HG03520 (cell line): ENCODE results near the gene UNK.
"Not testable (repeated sequence)": the region's sequence is repeated elsewhere in the genome, so short reads cannot be mapped to it uniquely, and the experiment has no call there.

Experiments
- ATAC-seq: cut with Tn5 transposase; IDR thresholded peaks from one replicate; pipeline ENCODE4 v1.9.1; 2021; ENCODE audit warnings: mild to moderate bottlenecking, moderate library complexity; ENCODE audit not compliant: unreplicated experiment

Gene UNK

GRCh38 chr17:75846692-75847613 is 62.3 kb downstream of the UNK start:
- no peak for ATAC-seq

DNA sequence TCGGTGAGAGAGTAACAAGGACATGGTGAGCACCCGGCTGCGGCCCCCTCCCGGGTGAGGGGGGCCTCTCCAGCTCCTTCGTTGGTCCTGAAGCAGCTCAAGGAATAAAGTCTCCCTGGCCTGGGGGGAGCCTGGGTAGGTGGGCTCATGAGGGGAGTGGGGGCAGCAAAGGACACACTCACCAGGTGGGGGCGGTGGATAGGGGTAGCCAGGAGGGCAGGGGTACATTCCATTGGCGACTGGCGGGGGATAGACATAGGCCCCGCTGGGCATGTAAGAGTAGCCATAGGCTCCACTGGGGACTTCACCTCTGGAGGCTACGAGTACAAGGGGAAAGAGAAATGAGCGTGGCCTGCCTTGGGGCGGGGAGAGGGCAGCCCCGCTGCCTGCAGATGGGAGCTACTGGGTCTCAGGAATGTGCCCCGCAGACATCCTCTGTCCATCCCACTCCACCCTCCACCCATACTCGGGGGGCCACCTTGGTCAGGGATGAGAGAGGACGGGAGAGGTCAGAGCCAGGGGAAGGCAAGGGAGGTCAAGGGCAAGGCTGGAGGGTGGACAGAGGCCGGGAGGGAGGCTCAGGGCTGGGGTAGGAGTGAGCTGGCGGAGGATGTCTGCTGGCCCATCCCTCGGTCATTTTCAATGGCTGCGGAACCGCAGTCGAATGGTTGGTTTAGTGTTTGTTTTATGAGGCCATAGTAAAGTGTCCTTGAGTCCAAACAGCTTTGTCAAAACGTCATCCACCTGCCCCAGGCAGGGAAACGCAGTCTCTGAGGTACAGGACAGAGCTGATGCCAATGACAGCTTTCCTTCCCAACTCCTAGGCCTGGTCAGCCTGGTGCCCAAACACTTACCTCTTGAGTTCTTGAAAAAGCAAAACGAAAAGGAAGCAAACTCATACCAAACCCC is 63.3 kb downstream of the UNK start:
- no peak for ATAC-seq

- ATAC-seq: no peak
Observed at GRCh38 chr17:75848523-75849278, 64.1 kb downstream of the UNK start.

DNA sequence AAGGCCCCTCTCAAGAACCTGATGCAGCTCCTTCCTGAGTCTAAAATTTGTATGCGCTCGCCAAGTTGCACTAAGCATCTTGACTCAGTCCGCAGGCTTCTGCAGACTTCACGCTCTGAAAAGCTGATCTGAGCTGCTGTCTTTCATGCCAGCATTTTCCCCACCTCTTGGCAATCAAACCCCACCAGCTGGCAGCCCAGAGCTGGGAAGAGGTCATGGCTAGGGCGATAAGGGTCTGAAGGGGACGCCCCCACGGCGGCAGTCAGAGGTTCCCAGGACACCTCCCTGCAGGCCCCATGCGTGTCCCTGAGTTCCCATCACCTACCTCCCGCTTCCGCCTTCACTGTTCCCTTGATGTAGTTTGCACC is 64.7 kb downstream of the UNK start:
- ATAC-seq: no peak

DNA sequence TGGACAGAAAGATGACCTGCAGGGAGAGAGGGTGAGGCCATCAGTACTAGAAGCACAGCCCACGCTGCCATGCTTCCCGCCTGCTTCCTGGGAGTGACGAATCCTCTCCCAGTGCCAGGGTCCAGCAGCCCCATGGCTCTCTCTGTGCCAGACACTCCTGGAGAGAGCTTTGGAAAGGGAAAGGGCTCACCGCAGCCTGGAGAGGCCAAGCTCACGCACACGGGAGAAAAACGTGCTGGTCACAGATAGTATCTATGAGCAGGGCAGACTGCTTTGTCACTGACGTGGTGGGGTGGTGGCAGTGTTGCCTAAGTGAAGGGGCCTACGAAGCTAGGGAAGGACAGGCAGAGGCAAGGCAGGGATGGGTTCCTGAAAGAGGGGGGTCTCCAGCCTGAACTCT is 65.1 kb downstream of the UNK start:
- ATAC-seq: no peak

- no peak for ATAC-seq
Observed at GRCh38 chr17:75850928-75851692, 66.5 kb downstream of the UNK start.

DNA sequence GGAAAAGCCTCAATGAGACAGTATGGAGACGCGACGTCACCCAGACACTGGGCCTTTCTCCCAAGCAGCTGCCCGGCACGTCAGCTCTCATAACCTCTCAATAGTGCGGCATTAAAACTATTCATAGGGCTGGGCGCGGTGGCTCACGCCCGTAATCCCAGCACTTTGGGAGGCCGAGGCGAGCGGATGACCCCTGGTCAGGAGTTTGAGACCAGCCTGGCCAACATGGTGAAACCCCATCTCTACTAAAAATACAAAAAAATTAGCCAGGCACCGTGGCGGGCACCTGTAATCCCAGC is 67.0 kb downstream of the UNK start:
- not testable (repeated sequence) for ATAC-seq

DNA sequence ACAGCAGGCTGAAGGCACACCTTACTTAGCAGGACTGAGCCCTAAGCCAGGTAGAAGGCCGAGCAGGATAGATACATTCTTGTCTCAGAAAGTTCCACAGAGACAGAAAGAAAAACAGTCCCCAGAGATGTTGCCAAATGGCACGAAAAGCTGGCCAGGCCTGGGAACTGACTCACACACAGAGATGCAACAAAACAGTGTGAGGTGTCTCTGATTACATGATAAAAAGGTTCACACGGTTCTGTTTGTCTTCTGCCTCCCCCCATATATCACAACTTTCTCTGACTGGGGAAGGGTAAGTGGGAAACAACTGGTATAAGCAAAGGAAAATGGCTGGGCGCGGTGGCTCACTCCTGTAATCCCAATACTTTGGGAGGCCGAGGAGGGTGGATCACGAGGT is 68.8 kb downstream of the UNK start:
- no peak for ATAC-seq

DNA sequence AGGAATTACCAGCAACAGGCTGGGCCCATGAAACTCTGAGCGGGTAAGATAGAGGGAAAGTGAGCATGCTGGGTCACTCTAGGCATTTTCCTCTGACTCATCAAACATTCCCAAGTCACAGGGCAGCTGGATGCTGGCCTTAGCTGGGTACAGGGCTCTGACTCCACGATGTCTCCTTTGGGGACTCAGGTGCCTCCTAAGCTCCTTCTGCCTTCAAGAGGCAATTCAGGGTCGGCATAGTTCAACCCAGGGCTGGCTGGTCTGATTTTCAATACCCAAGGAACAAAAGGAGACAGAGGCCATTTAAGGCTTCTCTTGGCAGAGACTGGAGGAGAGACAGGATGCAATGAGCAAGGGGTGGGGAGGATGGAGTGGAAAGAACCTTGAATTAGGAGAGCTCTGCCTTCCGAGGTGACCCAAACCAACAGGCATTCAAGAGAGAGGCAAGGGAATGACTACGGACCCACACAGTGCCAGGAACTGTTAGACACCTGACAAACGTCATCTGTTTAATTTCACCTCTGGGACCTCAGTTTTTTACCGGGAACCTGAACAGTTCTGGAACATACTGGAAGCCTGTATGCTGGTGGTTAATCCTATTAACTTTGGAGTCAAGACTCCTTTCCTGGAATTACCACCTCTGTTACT is 69.6 kb downstream of the UNK start:
- ATAC-seq: no peak

GRCh38 chr17:75854881-75855309 is 70.3 kb downstream of the UNK start:
- no peak for ATAC-seq

DNA sequence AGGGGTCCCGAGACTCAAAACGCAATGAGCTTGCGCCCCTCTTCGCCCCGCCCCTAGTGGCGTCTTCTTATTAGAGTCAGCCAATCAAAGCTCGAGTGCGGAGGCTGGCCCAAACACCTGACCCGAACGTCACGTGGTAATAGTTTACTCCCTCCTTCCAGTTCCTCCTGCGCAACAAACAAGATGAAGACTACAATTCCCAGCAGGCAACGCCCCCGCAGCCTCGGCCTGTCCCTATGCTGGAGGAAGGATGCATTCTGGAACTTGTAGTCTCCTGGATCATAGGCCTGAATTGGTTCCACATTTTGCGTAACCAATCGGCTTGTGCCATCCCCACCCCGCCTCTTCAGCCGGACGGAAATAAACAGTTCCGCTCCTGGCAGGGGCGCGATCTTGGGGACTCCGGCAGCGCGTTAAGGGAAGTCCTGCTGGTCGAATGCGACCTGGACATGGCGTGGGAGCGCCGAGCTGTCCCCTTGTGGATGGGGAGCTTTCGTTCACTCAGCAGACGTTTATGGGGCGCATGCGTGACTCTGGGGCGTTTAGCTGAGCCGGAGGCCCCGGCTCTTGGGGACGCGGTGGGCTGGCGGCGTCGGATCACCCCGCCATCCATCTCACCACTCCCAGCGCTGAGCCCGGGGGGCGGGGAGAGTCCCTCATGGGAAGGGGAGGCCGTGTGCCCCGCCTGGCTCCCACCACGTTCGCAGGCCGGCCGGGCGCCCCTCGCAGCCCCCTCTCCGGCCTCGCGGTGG is 70.9 kb downstream of the UNK start, which contains the start of gene WBP2:
WBP2 (minus strand) TSS at position 26 of the 752 bp plus-strand sequence. CDS start 38 bp downstream, outside the sequence.
- peak; percentile 79 for ATAC-seq

- no peak for ATAC-seq
Observed at GRCh38 chr17:75856062-75856756, 71.6 kb downstream of the UNK start.

GRCh38 chr17:75859358-75859757 is 74.8 kb downstream of the UNK start:
- ATAC-seq: not testable (repeated sequence)

GRCh38 chr17:75861927-75862317 is 77.3 kb downstream of the UNK start:
- ATAC-seq: no peak

- ATAC-seq: peak; percentile 82
Observed at GRCh38 chr17:75864448-75864871, 79.9 kb downstream of the UNK start.

DNA sequence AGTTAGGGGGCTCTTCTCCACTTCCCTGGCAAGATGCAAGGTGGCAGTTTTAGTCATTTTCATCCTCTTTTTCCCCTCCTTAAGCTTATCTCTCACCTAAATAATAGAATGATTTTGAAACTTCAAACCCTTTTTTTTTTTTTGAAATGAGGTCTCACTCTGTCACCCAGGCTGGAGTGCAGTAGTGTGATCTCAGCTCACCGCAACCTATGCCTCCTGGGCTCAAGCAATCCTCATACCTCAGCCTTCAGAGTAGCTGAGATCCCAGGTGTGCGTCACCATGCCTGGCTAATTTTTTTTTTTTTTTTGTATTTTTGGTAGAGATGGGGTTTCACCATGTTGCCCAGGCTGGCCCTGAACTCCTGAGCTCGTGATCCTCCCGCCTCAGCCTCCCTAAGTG is 80.3 kb downstream of the UNK start:
- not testable (repeated sequence) for ATAC-seq

- ATAC-seq: not testable (repeated sequence)
Observed at GRCh38 chr17:75865404-75866188, 81.0 kb downstream of the UNK start.
